Liver (tissue), 9 donors: Measurements from ENCODE around the gene TTC33. TPM values are rescaled to one million over a fixed set of nuclear protein-coding genes. Genes with fewer than 3 reads are reported as not detected.

Experiments used
- DNase-seq: peaks from one replicate; pipeline ENCODE4 v3.0.0-alpha.2; 2017; ENCODE audit warnings: low spot score
- H3K27ac ChIP-seq, 2 donors: one replicate each; pipeline ENCODE4 v1.7.0; 2013; ENCODE audit warnings: inconsistent platforms in 2 of 2, low read length in 2 of 2, control low read depth in 1 of 2, low read depth in 1 of 2, mild to moderate bottlenecking in 1 of 2
- H3K27me3 ChIP-seq, 4 donors: one replicate each; pipeline versions ENCODE4 v1.6.1 to v1.7.0; 2013; ENCODE audit warnings: low read length in 3 of 4, inconsistent platforms in 1 of 4, mild to moderate bottlenecking in 1 of 4, moderate library complexity in 1 of 4; ENCODE audit not compliant: control insufficient read depth in 4 of 4, insufficient read depth in 4 of 4
- H3K36me3 ChIP-seq, 4 donors: one replicate each; pipeline versions ENCODE4 v1.6.1 to v1.7.0; 2013; ENCODE audit warnings: low read length in 3 of 4, mild to moderate bottlenecking in 3 of 4, low read depth in 1 of 4, moderate library complexity in 1 of 4; ENCODE audit not compliant: control insufficient read depth in 4 of 4, insufficient read depth in 3 of 4
- H3K4me1 ChIP-seq, 4 donors: one replicate each; pipeline versions ENCODE4 v1.6.1 to v1.7.0; 2013; ENCODE audit warnings: low read length in 3 of 4, mild to moderate bottlenecking in 3 of 4, moderate library complexity in 1 of 4; ENCODE audit not compliant: control insufficient read depth in 4 of 4, insufficient read depth in 4 of 4
- H3K4me3 ChIP-seq, 3 donors: one replicate each; pipeline versions ENCODE4 v1.6.1 to v1.7.0; 2013; ENCODE audit warnings: low read length in 3 of 3, control low read depth in 1 of 3, low read depth in 1 of 3, mild to moderate bottlenecking in 1 of 3
- H3K9ac ChIP-seq, 2 donors: one replicate each; pipeline ENCODE4 v1.7.0; 2013; ENCODE audit warnings: low read length in 2 of 2, mild to moderate bottlenecking in 2 of 2, moderate library complexity in 2 of 2, control low read depth in 1 of 2, low read depth in 1 of 2
- H3K9me3 ChIP-seq, 4 donors: one replicate each; pipeline versions ENCODE4 v1.6.1 to v1.7.0; 2013; ENCODE audit warnings: low read length in 3 of 4; ENCODE audit not compliant: control insufficient read depth in 4 of 4
- EGR1 ChIP-seq, 2 donors: IDR thresholded peaks; 2 replicates each; pipeline ENCODE4 v1.6.1; 2016 to 2018; ENCODE audit warnings: antibody characterized with exemption in 2 of 2, low read depth in 2 of 2
- FOXA1 ChIP-seq: IDR thresholded peaks from 2 replicates; pipeline ENCODE4 v1.6.1; 2016; ENCODE audit warnings: antibody characterized with exemption
- FOXA2 ChIP-seq: IDR thresholded peaks from 2 replicates; pipeline ENCODE4 v1.6.1; 2016; ENCODE audit warnings: antibody characterized with exemption
- GABPA ChIP-seq, 2 donors: IDR thresholded peaks in 1 of 2; conservative IDR thresholded peaks in 1 of 2; 2 replicates each; pipeline ENCODE4 v1.6.1; 2016; ENCODE audit warnings: antibody characterized with exemption in 2 of 2, mild to moderate bottlenecking in 1 of 2, moderate library complexity in 1 of 2
- HNF4A ChIP-seq, 2 donors: conservative IDR thresholded peaks; 2 replicates each; pipeline ENCODE4 v1.6.1; 2016; ENCODE audit warnings: antibody characterized with exemption in 2 of 2, mild to moderate bottlenecking in 2 of 2
- HNF4G ChIP-seq: IDR thresholded peaks from 2 replicates; pipeline ENCODE4 v1.6.1; 2016; ENCODE audit warnings: antibody characterized with exemption
- JUND ChIP-seq, 2 donors: IDR thresholded peaks; 2 replicates each; pipeline ENCODE4 v1.6.1; 2016; ENCODE audit warnings: antibody characterized with exemption in 2 of 2
- RXRA ChIP-seq, 2 donors: IDR thresholded peaks; 2 replicates each; pipeline ENCODE4 v1.6.1; 2017 to 2018; ENCODE audit warnings: antibody characterized with exemption in 2 of 2, mild to moderate bottlenecking in 1 of 2
- TAF1 ChIP-seq: conservative IDR thresholded peaks from 2 replicates; pipeline ENCODE4 v1.6.1; 2016; ENCODE audit warnings: antibody characterized with exemption, mild to moderate bottlenecking
- YY1 ChIP-seq: IDR thresholded peaks from 2 replicates; pipeline ENCODE4 v1.6.1; 2016; ENCODE audit warnings: antibody characterized with exemption, mild to moderate bottlenecking
- whole genome bisulfite sequencing: extraction: QIAGEN DNeasy Blood & Tissue Kit; methylation state at CpG from one replicate; pipeline ENCODE4 v1.1.7; 2013; 5-methylcytosine and 5-hydroxymethylcytosine counted together
- polyA plus RNA-seq, 2 donors: library from polyadenylated mRNA; stranded (reverse) in 1 of 2; unstranded in 1 of 2; fragments of 200-250 nt in 1 of 2; fragments of >200 nt in 1 of 2; fragmentation: Nextera tagmentation in 1 of 2; extraction: Ambion mirVana in 1 of 2; gene quantifications; one replicate each; pipeline versions ENCODE4 v1.2.1 to v1.2.3, GENCODE V29; 2013 to 2015
- total RNA-seq, 2 donors: library from RNA; depleted of rRNA; stranded (reverse); fragments of >200 nt; gene quantifications; one replicate each; pipeline ENCODE4 v1.2.3, GENCODE V29; 2014
- TF ChIP-seq, protein P1 (sequence below): IDR thresholded peaks from 2 replicates; pipeline ENCODE4 v1.6.1; 2016; ENCODE audit warnings: antibody characterized with exemption
- TF ChIP-seq, protein P2 (sequence below): IDR thresholded peaks from 2 replicates; pipeline ENCODE4 v1.6.1; 2016; ENCODE audit warnings: antibody characterized with exemption, mild to moderate bottlenecking
- TF ChIP-seq, protein P3 (sequence below): IDR thresholded peaks from 2 replicates; pipeline ENCODE4 v1.6.1; 2016; ENCODE audit warnings: antibody characterized with exemption
- TF ChIP-seq, protein P4 (sequence below): fragments of 150-350 bp; IDR thresholded peaks from 2 replicates; pipeline ENCODE4 v1.5.1; 2017; ENCODE audit warnings: improper control_type of control experiment, low read depth, low read length; ENCODE audit not compliant: missing input control
- donor health status: healthy.
- donor health status: healthy.
- donor health status: healthy.
- donor health status: healthy.
- donor health status: healthy.

Gene TTC33
- total and polyA plus RNA-seq, 4 donors, result 4.3 to 12.0 (median 7.6) TPM

DNA sequence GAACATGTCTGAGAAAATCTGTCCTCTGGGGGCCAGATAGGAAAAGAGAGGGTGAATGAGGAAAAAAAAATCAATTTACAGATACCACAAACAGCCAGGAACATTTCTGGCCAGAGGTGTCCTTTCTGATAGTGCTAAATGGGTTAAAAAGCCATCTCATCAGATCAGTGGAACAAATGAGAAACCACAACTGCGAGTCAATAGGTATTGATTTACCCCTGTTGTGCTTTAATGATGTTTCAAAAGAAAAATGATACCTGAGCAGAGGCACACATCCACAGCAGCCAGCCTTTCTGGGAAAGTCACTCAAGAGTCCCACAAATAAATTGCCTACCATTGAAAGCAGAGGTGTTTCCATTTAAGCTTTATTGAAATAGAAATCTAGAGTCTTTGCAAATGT, 155.4 kb downstream of the TTC33 start:
- H3K9me3 ChIP-seq, result no peaks in the 10 kb centered on the region
- H3K27me3 ChIP-seq, result no peaks in the 10 kb centered on the region
- H3K9ac ChIP-seq, result no peak overlapping the region
- H3K4me3 ChIP-seq, result no peak overlapping the region
- no peak for DNase-seq
- 67% methylated on average over 1 of the region's 1 CpG for WGBS
- no peak overlapping the region for H3K27ac ChIP-seq
- no peak for TF ChIP-seq GABPA (IDR thresholded peaks at IDR 0.05 in 1 of 2, conservative IDR thresholded peaks at IDR 0.05 in 1 of 2)
- TF ChIP-seq, protein P1, sequence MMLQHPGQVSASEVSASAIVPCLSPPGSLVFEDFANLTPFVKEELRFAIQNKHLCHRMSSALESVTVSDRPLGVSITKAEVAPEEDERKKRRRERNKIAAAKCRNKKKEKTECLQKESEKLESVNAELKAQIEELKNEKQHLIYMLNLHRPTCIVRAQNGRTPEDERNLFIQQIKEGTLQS, result no peak
- no peak for TF ChIP-seq HNF4G
- TF ChIP-seq HNF4A (conservative IDR thresholded peaks at IDR 0.05), result no peak
- TF ChIP-seq EGR1 (IDR thresholded peaks at IDR 0.05; ENCODE audit: low read depth in 2 of 2), result no peak
- TF ChIP-seq YY1, result no peak
- TF ChIP-seq, protein P2, sequence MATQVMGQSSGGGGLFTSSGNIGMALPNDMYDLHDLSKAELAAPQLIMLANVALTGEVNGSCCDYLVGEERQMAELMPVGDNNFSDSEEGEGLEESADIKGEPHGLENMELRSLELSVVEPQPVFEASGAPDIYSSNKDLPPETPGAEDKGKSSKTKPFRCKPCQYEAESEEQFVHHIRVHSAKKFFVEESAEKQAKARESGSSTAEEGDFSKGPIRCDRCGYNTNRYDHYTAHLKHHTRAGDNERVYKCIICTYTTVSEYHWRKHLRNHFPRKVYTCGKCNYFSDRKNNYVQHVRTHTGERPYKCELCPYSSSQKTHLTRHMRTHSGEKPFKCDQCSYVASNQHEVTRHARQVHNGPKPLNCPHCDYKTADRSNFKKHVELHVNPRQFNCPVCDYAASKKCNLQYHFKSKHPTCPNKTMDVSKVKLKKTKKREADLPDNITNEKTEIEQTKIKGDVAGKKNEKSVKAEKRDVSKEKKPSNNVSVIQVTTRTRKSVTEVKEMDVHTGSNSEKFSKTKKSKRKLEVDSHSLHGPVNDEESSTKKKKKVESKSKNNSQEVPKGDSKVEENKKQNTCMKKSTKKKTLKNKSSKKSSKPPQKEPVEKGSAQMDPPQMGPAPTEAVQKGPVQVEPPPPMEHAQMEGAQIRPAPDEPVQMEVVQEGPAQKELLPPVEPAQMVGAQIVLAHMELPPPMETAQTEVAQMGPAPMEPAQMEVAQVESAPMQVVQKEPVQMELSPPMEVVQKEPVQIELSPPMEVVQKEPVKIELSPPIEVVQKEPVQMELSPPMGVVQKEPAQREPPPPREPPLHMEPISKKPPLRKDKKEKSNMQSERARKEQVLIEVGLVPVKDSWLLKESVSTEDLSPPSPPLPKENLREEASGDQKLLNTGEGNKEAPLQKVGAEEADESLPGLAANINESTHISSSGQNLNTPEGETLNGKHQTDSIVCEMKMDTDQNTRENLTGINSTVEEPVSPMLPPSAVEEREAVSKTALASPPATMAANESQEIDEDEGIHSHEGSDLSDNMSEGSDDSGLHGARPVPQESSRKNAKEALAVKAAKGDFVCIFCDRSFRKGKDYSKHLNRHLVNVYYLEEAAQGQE, result no peak
- no peak for TF ChIP-seq FOXA1
- no peak for TF ChIP-seq TAF1
- TF ChIP-seq, protein P3, sequence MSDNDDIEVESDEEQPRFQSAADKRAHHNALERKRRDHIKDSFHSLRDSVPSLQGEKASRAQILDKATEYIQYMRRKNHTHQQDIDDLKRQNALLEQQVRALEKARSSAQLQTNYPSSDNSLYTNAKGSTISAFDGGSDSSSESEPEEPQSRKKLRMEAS, result no peak
- TF ChIP-seq, protein P4, sequence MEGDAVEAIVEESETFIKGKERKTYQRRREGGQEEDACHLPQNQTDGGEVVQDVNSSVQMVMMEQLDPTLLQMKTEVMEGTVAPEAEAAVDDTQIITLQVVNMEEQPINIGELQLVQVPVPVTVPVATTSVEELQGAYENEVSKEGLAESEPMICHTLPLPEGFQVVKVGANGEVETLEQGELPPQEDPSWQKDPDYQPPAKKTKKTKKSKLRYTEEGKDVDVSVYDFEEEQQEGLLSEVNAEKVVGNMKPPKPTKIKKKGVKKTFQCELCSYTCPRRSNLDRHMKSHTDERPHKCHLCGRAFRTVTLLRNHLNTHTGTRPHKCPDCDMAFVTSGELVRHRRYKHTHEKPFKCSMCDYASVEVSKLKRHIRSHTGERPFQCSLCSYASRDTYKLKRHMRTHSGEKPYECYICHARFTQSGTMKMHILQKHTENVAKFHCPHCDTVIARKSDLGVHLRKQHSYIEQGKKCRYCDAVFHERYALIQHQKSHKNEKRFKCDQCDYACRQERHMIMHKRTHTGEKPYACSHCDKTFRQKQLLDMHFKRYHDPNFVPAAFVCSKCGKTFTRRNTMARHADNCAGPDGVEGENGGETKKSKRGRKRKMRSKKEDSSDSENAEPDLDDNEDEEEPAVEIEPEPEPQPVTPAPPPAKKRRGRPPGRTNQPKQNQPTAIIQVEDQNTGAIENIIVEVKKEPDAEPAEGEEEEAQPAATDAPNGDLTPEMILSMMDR, result no peak
- no peaks in the 10 kb centered on the region for H3K4me1 ChIP-seq
- no peaks in the 10 kb centered on the region for H3K36me3 ChIP-seq

DNA sequence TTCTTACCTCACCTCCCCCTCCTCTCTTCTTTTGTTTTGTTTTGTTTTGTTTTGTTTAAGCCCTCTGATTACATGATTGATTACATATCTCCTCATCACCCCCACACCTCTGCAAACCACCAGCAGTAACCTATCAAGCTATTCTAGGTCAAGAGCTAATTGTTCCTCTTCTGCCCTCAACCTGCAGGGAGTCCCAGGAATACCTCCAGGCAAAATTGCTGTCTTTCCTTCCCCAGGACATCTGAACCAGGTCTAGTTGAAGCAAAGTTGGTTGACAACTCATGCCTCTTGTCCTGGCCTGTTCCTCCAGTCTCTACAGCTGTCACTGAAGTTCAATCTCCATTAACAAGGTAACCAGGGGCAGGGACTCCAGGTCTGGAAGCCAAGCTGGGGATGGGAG, 156.1 kb downstream of the TTC33 start:
- DNase-seq, result no peak
- TF ChIP-seq, protein P4, result no peak
- TF ChIP-seq RXRA (IDR thresholded peaks at IDR 0.05), result no peak
- no peak for TF ChIP-seq TAF1
- no peak for TF ChIP-seq YY1
- TF ChIP-seq HNF4G, result no peak
- TF ChIP-seq HNF4A (conservative IDR thresholded peaks at IDR 0.05), result no peak
- TF ChIP-seq FOXA2, result no peak
- no peak for TF ChIP-seq JUND (IDR thresholded peaks at IDR 0.05)
- H3K36me3 ChIP-seq, result no peaks in the 10 kb centered on the region

More for the DNA sequence above, 156.1 kb downstream of the TTC33 start:
- Histone ChIP-seq H3K9me3 (no peaks in the 10 kb centered on the region), H3K9ac (no peak overlapping the region), H3K4me3 (no peak overlapping the region), H3K27ac (no peak overlapping the region), H3K27me3 (no peaks in the 10 kb centered on the region), H3K4me1 (no peaks in the 10 kb centered on the region)
